HG03432 (cell line): Measurements from ENCODE around the gene ACTR1B.
"Not testable (repeated sequence)": the region's sequence is repeated elsewhere in the genome, so short reads cannot be mapped to it uniquely, and the experiment has no call there.

Experiments
- ATAC-seq: cut with Tn5 transposase; IDR thresholded peaks from one replicate; pipeline ENCODE4 v1.9.1; 2021; ENCODE audit warnings: mild to moderate bottlenecking, moderate library complexity; ENCODE audit not compliant: unreplicated experiment

Gene ACTR1B

GRCh38 chr2:97691166-97691565, 27.3 kb upstream of the ACTR1B start:
- no peak for ATAC-seq

GRCh38 chr2:97688062-97688827, 24.4 kb upstream of the ACTR1B start:
- peak; percentile 62 for ATAC-seq

DNA sequence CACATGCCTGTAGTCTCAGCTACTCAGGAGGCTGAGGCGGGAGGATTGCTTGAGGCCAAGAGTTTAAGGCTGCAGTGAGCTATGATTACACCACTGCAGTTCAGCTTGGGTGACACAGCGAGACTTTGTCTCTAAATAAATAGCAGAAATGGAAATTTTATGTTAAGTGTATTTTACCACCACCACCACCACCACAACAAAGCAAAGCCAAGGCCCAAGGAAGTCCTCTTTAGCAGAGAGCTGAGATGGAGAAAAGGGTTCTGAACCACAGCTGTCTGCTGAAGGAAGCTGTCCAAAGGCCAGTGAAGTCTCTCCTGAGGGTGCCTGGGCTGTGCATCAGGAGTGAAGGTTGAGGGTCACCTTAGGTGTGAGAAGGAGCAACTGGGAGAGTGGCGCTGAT, 23.4 kb upstream of the ACTR1B start:
- not testable (repeated sequence) for ATAC-seq

DNA sequence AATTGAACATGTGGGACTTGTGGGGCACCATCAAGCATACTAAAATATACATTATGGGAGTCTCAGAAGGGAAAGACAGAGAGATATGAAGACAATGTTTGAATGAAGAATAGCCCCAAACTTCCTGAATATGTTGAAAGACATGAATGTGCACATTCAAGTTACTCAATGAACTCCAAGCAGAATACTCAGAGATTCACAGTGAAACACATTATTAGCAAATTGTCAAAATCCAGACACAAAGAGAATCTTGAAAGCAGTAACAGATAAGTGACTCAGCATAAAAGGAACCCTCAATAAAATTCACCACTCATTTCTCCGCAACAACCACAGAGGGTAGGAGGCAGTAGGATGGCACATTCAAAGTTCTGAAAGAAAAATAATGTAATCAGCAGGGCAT, 14.5 kb upstream of the ACTR1B start:
- ATAC-seq, result no peak

GRCh38 chr2:97677480-97677879, 13.6 kb upstream of the ACTR1B start:
- no peak for ATAC-seq

DNA sequence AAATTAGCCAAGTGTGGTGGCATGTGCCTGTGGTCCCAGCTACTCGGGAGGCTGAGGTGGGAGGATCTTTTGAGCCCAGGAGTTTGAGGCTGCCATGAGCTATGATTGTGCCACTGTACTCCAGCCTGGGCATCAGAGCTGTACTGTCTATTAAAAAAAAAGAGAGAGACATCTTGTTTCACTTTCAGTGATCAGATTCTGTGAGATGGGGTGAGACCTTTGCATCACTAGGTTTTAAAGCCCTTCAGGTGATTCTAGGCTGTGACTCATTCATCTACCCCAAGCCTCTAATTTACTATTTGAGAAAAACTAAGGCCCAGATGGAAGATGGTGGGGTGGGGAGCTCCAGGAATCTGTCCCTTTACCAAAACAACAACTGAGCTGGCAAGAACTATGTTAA, 12.8 kb upstream of the ACTR1B start:
- no peak for ATAC-seq

GRCh38 chr2:97675430-97676113, 11.7 kb upstream of the ACTR1B start:
- ATAC-seq, result no peak

DNA sequence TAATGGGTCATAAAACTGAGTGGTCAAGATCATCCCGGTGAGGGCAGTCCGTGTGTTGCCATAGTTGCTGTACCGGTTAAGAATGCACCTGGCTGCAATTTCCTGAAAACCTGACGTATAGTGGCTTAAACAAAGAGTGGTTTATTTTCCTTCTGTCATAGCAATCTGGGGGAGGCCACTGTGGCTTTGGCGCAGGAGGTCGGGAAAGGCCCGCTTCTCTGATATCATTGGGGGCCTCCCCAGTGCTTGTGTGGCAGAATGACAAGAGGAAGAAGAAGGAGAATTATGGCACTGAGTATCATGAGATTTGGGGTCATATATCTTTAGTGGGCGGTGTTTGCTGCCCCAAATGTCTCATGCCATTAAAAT, 10.1 kb upstream of the ACTR1B start:
- no peak for ATAC-seq

GRCh38 chr2:97673182-97673914, 9.5 kb upstream of the ACTR1B start:
- ATAC-seq, result no peak

GRCh38 chr2:97672606-97673140, 8.8 kb upstream of the ACTR1B start:
- ATAC-seq, result not testable (repeated sequence)

DNA sequence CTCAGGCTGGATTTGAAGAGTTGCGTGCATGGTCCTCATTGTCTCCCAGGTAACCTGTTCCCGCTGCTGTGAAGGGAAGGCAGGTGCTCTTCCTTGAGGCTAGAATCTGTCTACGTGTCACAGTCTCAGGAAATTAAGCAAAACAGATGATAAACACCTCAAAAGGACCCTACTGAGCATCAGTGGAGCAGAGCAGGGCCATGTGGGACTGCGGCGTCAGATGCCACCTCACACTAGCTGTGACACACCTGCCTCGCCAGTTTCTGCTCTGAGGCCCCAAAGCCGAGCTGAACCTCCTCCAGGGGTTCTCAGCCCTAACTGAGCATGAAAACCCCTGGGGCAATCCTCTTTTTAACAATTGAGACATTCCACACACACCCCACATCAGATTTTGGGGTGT, 7.7 kb upstream of the ACTR1B start:
- ATAC-seq, result no peak

DNA sequence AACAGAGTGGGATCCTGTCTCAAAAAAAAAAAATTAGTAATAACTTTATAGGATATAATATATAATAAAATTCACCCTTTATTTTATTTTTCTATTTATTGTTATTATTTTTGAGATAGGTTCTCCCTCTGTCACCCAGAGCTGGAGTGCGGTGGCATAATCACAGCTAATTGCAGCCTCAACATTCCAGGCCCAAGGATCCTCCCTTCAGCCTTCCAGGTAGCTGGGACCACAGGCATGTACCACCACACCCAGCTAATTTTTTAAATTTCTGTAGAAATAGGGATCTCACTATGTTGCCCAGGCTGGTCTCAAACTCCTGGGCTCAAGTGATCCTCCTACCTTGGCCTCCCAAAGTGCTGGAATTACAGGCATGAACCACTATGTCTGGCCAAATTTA, 6.6 kb upstream of the ACTR1B start:
- ATAC-seq, result no peak

DNA sequence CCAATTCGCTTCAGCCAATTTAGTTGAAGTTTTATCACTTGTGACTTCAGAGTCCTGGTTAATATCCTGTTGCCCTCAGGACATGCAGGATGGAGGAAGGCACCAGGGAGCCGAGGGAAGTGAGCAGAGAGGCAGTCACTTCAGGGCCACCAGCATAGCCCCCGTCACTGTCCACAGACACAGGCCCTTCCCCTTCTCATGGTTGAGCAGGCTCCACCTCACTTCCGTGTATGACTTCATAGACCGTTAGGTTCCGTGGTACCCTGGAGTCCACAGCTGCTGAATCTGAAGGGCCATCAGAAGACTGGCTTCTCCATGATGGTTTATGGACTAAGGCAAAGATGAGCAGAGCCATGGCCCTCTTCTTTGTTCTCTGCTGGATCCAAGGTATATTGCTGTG, 5.6 kb upstream of the ACTR1B start, which contains the start of gene C2orf92:
C2orf92 (plus strand) TSS at position 266 of the 400 bp plus-strand sequence; CDS start at position 342, 76 bp downstream.
- ATAC-seq, result no peak

DNA sequence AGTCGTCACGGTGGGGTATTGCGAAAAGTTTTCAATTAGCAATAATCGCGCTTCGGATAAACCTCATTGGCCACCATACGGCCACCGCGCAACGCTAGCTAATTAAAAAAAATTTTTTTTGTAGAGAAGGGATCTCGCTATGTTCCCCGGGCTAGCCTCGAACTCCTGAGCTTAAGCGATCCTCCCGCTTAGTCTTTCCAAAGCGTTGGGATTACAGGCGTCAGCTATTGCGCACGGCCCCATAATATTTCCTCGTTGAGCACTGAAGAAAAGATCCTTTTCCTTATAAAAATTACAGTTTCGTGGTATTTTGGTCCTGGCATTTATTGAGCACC, 759 bp upstream of the ACTR1B start:
- no peak for ATAC-seq

DNA sequence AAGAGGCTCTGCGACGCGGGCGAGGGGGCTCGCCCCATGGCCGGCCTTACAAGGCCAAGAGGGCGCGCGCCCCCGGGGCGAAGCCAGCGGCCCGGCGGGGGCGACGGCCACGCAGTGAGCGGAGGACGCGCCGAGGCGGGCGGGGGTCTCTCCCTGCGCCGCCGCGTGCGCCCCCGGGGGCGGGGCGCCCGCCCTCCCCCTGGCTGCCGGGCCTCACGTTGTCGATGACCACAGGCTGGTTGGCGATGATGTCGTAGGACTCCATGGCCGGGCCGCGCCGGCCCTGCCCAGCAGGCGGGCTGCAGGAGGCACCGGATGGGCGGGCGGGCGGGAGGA, 250 bp downstream of the ACTR1B start:
- no peak for ATAC-seq

DNA sequence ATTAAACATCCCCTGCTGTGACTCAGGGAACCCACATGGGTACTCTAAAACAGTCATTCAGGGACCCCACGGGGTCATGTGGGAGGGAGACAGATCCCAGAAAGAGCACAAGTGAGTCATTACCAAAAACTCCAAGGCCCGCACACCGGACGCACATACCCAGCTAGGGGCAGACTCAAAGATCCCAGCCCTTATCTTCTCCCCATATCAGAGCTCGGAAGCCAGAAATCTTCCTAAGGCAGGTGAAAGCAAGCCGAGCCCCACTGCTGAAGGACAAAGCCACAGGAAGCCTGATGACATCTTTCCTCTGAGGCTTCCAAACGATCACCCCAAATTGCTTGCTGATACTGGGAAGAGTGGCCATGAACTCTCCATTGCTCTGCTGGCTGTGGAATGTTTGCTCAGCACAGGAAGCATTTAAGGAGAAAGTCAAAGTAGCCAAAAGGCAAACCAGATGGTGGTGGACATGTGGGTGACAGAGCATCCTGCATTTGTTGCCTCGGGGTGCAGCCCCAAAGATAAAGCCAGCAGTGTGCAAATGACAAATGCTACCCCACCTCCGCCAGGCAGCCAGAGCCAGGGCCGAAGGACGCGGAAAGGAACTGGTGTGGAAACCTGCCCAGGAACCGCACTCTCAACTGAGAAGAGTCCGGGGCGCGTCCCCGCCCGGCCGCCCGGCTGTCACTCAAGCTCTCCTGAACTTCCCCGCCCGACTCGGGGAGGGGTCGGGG, 784 bp downstream of the ACTR1B start:
- ATAC-seq, result peak; percentile 52

- ATAC-seq, result no peak
These were observed 1.4 kb downstream of the ACTR1B start for GRCh38 chr2:97662386-97662894.

DNA sequence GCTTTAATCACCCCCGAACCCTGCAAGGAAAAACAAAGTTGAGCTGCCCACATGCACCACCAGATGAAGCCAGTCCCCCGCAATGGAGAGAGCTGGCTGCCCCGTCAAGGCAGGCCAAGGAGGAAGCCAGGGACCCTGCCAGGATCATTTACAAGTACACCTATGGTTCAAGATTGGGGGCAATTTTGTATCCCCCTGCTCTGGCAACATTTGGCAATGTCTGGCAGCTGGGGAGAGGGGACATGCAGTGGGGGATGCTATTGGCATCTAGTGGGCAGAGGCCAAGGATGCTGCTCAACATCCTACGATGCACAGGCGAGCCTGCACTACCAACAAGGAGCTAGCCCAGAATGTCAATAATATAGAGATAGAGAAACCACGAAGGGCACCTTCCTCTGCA, 1.9 kb downstream of the ACTR1B start:
- no peak for ATAC-seq

DNA sequence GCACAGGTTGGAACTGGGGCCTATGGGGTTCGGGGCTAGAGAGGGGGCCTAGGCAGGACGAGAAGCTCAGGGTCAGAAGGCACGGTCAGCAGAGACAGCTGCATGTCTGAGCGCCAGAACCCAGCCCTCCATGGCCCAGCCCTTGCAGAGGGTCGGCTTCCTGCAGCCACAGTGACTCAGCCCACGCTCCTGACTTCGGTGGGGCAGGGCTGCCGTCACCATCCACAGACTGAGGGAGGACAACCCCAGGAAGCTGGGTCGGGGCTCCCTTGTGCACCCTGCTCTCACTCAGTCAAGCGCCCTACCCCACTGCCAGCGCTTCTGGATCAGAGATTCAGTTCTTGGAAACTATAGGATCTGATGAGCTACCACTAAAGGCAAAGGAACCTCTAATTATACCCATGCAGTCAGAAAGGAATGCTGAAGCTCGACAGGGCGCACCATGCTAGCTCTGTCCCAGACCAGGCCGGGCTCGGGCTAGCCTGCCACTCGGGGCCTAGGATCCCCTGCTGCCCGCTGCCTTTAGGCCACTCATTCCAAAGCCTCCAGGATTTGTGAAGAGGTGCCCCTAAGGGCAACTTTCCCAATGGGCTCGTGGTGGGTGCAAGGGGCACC, 3.0 kb downstream of the ACTR1B start:
- no peak for ATAC-seq

DNA sequence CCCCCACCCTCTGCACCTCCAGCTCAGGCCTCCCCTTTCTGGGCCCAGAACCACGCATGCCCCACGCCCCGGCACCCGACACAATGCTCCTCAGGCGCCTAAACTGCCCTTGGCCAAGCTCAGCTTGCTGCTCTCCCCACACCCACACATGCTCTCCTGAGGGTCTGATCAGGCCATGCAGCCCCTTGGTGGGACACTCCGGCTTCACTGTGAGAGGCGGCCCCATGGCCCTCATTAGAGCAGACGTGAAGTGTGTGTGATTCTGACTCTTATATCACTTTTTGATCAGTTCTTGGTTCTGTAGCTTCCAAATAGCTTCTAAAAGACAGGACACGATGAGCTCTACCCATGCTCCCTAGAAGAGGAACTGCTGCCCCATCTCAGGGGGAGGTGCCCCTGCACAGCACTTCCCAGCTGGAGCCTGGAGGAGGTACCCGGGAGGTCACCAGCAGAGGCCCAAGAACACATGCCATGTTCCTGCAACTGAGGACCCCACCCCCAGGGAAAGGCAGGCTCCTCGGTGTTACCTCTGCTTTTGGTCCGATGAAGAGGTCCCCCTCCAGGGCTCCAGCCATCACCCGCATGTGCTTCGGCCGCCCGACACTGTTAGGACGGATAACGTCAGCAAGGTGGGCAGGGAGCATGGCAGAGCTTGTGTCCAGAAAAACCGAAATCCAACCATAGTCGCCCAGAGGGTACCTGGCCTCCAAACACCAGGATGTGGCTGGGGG, 3.6 kb downstream of the ACTR1B start:
- no peak for ATAC-seq
